Cortex of kidney (tissue), 1 donor: ENCODE measurements around the gene NUPR1.
"Not testable (repeated sequence)": the region's sequence is repeated elsewhere in the genome, so short reads cannot be mapped to it uniquely, and the experiment has no call there.

Source experiments
- DNase-seq: peaks from one replicate; lab custom pipeline; 2025; lab: John Stamatoyannopoulos, UW

Gene NUPR1

DNA sequence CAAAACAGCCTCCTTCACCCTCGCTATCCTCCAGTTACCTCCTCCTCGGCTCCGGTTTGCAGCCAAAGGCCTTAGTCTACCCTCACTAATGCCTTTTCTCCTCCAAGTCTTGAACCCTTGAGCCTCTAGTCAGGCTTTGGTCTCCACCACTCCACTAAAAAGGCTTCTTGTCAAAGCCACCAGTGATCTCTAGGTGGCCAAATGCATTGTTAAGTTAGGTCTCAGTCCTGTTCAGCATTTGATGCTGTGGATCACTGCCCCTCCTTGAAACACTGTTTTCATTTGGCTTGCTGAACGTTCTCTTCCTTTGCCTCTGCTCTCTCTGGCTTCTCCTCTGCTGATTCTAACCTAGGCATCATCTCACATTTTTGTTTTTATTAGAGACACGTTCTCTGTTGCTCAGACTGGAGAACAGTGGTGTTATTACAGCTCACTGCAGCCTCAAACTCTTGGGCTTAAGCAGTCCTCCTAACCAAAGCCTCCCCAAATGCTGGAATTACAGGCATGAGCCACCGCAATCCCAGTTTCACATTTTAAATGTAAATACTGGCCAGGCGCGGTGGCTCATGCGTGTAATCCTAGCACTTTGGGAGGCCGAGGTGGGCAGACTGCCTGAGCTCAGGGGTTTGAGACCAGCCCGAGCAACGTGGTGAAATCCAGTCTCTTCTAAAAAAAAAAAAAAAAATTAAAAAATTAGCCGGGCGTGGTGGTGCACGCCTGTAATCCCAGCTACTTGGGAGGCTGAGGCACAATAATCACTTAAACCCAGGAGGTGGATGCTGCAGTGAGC lies 16.1 kb upstream of the NUPR1 start:
- no peak for DNase-seq

- peak; percentile 87 for DNase-seq
These were observed 15.2 kb upstream of the NUPR1 start, which contains the start of gene SGF29 for GRCh38 chr16:28553776-28554633. Gene SGF29 (plus strand): TSS chr16:28553920. CDS start chr16:28581070, 27,150 bp downstream.

DNA sequence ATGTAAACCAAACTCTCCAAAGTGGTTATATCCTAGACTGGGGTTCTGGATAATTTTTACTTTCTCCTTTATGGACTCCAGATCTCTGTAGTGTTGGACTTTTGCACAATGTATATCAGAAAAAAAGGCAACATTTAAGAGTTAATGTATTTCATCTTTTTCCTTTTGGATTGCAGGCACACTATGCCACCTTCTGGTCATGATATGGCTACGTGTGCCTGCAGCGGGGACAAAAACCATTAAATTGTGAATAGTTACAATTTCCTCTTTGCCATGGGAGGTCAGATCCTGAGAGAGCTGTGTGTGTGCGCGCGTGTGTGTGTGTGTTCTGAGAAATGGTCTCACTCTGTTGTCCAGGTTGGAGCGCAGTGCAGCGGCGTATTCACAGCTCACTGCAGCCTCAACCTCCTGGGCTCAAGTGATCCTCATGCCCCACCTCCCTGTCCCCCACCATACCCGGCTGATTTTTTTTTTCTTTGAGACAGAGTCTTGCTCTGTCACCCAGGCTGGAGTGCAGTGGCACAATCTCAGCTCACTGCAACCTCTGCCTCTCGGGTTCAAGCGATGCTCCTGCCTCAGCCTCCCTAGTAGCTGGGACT lies 10.6 kb upstream of the NUPR1 start:
- DNase-seq: no peak

GRCh38 chr16:28548306-28548802 lies 9.6 kb upstream of the NUPR1 start:
- DNase-seq: no peak

DNA sequence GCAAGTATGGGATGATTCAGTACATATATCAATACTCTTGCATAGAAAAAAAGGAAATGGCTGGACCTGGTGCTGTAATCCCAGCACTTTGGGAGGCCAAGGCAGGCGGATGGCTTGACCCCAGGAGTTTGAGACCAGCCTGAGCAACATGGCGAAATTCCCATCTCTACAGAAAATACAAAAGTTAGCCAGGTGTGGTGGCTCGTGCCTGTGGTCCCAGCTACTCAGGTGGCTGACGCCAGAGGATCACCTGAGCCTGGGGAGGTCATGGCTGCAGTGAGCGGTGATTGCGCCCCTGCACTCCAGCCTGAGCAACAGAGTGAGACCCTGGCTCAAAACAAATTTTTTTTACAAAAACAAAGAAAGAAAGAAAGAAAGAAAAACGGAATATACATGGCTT lies 7.9 kb upstream of the NUPR1 start:
- DNase-seq: no peak

GRCh38 chr16:28545964-28546363 lies 7.2 kb upstream of the NUPR1 start:
- not testable (repeated sequence) for DNase-seq

- no peak for DNase-seq
These were observed 6.2 kb upstream of the NUPR1 start for GRCh38 chr16:28544998-28545397.

- no peak for DNase-seq
These were observed 4.3 kb upstream of the NUPR1 start for GRCh38 chr16:28543072-28543471.

- DNase-seq: no peak
These were observed 3.9 kb upstream of the NUPR1 start for GRCh38 chr16:28542646-28543045.

DNA sequence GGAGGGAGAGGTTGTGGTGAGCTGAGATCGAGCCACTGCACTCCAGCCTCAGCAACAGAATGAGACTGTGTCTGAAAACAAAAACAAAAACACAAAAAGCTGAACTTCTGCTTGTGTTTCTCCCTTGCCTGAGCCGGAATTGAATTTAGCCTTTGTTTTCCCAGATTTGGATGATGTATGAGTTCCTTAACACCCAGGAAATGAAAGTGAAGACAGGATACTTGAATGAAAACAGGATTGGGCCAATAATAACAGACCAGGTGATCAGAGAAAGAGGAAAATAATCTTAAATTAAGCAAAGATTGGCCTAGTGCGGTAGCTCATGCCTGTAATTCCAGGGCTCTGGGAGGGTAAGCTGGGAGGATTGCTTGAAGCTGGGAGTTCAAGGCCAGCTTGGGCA lies 1.6 kb upstream of the NUPR1 start:
- DNase-seq: no peak

GRCh38 chr16:28537964-28538732 lies 626 bp downstream of the NUPR1 start:
- no peak for DNase-seq

GRCh38 chr16:28537076-28537475 lies 1.7 kb downstream of the NUPR1 start:
- no peak for DNase-seq

DNA sequence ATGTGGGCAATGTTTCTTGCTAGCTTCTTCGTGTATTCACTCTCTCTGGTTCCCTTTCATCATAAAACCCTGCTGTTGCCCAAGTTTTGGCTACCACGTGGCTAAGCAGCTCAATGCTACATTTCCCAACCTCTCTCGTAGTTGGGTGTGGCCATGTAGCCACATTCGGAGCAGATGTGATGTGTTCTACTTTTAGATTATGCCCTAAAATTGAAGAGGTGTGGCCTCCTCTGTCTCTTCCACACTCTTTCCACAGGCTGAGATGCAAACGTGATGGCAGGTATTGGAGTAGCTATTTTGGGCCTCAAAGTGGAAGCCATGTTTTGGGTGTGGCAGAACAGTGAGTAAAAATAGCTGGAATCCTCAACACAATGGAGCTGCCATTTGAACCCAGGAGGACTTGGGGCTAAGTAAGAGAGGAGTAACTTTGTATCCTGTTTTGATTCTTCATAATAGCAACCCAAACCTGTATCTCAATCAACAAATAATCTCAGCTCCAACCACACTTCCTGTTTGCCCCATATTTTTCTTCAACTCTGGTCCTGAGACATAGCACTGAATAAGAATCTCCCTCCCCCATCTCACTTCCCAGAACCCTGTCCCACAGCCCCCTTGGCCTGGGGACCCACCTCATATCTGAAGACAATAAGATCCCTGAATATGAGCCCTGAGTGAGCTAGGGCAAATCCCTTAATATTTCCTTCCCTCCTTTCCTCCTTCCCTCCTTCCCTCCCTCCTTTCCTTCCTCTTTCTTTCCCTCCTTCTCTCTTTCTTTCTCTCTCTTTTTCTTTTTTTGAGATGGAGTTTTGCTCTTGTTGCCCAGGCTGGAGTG lies 4.0 kb downstream of the NUPR1 start:
- DNase-seq: no peak

DNA sequence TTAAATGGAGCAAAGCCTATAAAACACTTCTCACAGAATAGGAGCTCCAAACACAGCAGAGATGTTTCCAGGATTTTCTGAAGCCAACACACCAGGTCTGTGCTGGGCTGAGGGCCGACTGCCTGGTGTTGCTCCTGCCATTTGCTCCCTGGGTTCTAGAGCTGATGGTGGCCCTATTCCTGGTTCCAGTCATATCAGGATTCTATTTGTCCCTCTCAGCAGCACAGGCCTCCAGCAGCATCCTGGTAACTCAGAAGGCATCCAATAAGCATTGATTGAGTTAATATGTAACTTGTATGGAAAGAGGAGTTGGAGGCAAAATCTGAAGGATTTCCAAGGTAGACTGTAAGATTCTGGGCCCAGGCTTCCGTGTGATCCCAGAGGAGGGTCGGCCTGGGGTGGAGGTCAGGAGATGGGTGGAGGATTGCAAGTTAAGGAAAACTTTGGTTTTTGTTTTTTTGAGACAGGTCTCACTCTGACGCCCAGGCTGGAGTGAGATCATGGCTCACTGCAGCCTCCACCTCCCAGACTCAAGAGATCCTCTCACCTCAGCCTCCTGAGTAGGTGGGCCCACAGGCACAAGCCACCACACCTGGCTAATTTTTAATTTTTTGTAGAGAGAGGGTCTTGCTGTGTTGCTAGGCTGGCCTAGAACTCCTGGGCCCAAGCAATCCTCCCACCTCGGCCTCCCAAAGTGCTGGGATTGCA lies 5.7 kb downstream of the NUPR1 start:
- DNase-seq: no peak

GRCh38 chr16:28531777-28532744 lies 6.7 kb downstream of the NUPR1 start:
- no peak for DNase-seq

DNA sequence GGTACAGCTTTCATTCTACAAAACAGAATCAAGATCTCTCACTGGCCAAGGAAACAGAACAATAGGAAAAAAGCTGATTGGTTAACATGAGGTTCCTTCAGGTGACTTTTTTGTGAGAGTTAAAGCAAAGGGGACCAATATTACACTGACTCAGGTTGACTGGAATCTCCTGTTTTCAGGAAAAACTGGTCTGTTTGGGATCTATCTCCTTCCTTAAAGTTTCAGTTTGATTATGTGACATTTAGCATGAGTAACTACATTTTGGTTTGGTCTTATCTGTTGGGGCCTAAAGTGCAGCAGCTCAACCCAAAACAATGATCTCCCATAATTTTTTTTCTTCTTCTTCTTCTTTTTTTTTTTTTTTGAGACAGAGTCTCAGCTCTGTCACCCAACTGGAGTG lies 9.7 kb downstream of the NUPR1 start:
- no peak for DNase-seq

DNA sequence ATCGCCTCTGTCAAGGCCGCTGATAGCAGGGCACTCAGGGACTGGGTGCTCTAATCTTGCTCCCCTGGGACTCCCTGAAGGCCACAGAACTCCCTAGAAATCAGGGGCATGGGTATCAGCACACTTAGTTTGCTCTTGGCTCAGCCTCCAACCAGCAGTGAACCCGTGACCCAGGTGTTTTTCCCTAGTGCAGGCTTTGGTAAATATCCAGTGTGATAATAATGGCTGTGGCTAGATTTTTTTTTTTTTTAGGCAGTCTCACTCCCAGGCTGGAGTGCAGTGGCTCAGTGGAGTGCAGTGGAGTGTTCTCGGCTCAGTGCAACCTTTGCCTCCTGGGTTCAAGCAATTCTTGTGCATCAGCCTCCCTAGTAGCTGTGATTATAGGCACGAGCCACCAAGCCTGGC lies 10.3 kb downstream of the NUPR1 start:
- DNase-seq: no peak

GRCh38 chr16:28527985-28528384 lies 10.8 kb downstream of the NUPR1 start:
- DNase-seq: no peak
